Measurements from ENCODE around the gene GART.
A peak's percentile ranks its signal among the peaks of the same experiment; 100 is the strongest.
"Not testable (repeated sequence)": the region's sequence is repeated elsewhere in the genome, so short reads cannot be mapped to it uniquely, and the experiment has no call there.

The GART gene

DNA sequence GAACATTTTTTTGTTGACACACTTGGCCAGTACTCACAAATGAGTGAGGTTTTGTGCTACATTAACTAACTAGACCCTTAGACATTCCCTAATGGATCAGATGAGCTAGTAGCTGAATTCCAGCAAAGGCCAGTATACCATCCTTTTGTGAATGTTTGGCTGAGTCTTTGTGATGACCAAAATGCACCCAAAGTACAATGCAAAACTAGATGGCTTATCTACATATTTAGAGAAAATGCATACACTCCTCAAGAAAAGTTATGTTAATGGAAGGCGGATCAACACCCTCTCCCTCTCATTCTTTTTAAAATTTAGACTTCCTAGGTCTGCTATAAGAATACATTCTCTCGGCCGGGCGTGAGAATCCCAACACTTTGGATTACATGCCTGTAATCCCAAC lies 30.3 kb downstream of the GART start:
- DNase-seq = no peak

DNA sequence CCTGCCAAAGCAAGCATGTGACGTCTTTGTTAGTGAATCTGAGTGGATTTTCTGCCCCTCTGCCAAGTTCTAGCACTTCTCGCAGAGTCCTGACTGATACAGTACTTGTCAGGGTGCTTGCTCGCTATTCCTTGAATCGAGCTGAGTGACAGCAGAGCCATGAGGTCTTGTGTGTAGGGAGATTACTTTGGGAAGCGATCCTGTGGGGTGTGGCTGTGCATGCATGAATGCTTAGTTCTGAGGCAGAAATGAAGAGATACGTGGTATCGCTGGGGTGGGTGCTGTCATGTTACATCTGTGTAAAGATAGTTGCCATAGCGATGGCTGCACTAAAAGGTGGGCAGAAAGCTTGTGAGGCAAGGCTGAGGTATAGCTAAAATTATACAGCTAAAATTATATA lies 31.1 kb downstream of the GART start:
- no peak for DNase-seq

DNA sequence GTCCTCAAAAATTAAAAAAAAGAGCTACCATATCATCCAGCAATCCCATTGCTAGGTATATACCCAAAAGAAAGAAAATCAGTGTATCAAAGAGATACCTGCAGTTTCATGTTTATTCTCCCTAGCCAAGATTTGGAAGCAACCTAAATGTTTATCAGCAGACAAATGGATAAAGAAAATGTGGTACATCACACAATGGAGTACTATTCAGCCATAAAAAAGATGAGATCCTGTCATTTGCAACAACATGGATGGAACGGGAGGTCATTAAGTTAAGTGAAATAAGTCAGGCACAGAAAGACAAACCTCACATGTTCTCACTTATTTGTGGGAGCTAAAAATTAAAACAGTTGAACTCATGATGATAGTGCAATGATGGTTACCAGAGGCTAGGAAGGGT lies 34.9 kb downstream of the GART start:
- DNase-seq = not testable (repeated sequence)

DNA sequence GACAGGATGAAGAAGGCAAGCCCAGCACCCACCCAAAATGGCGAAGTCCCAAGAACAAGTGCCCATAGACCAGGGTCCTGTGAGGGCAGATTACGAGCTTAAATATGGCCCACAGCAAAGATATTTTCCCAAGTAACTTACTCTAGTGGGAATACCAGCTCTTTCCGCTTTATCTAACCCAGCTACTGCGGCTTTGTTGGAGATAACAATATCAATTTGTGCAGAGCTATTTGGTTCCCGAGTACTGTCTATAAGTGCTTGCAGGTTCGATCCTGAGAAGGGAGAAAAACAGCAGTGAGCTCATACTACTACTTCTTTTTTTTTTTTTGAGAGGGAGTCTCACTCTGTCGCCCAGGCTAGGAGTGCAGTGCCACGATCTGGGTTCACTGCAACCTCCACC lies 36.1 kb downstream of the GART start:
- no peak for DNase-seq

DNA sequence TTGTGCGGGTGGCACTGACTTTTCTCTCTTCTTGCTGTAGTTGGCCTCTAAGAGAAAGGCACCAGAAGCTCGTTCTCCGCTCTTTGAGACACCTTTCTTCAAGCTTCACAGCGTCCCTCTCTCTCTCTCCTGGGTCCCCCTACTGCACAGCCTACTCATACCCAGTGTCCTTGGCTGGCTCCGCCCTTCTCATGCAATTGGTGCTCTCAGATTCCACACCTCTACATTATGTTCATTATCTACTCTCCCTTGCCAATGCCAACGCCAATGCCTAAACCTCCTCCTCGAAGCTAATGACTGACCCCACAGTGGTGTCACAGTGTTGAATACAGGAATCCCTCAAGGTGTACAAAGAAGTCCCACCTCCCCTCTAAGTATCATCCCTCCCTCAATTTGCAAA lies 45.6 kb downstream of the GART start:
- DNase-seq = no peak

DNA sequence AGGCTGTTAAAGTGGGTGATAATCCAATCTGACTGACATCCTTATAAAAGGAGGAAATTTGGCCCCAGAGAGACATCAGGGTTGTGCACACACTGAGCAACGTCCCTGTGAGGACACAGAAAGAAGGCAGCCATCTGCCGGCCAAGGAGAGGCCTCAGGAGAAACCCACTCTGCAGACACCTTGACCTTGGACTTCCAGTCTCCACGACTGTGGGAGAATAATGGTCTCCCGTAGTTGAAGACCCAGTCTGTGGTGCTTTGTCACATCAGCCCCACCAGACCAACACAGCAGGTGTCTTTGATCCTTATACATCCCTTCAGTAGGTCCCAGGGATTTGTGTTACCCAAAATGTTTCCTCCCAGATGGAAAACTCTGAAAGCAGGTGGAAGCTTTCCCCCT lies 46.2 kb downstream of the GART start:
- no peak for DNase-seq

DNA sequence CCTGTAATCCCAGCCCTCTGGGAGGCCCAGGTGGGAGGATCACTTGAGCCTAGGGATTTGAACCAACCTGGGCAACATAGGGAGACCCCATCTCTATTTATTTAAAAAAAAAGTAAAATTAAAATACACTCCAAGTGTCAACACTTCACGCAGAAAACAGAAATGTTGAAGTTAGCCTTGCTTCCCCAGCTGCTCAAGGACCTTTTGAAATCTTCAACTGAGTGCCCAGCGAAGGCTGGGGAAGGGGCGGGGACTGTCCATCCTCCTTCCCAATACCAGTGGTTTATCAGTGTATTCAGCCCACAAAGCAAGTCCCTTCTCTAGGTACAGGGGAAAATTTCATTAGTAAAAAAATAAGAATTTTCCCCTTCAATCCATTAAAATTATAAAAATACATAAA lies 48.2 kb downstream of the GART start:
- DNase-seq = no peak

DNA sequence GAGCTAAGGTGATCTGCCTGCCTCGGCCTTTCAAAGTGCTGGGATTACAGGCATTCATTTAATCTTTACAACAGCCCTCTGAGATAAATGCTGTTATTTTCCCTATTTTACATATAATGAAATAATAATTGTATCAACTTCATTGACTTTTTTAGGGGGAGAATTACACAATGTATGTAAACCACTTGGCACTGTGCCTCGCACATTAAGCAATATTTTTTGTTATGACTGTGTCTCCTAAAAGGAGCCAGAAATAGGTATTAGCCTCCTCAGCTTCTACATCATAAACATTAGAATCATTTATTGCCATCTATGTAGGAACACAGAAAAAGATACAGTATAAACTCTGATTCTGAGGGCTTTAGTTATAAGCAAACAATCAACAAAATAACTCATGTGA lies 49.3 kb downstream of the GART start:
- DNase-seq = no peak

DNA sequence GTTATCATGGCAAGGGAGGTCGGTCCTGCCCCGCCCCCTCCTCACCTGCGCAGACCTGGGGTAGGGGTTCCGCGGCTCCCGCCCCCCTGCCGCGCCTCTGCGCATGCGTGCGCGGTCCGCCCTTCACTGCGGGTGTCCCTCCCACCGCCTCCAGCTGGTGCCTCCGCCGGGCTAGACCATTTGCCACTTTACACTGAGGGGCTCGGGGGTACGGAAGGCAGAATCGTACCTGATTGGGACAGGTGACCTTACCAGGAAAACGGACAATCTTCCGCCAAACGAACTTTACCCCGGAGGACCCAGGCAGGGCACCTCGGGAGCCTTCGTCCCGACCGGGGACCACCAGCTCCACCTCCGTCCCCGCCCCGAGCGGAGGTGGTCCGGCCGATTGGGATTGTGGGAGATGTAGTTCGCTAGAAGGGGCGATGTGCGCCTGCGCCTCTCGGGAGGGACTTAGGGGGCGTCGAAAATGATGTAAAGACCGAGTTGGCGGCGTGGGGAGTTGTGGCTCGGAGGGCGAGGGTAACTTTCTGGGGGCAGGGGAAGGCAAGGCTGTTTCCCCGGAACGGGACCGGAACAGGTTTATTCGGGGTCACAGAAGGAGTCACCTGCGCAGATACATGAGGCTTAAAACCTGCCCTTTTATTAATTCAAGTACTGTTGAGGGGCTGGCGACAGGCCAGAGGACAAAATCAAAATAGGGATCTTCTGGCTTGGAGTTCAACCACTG lies 50.4 kb downstream of the GART start, which contains the start of gene DNAJC28:
Gene DNAJC28, minus strand, starts transcription at position 344 of the 730 bp plus-strand sequence. CDS start 2,323 bp downstream, outside the sequence.
- DNase-seq = peak; percentile 97

DNA sequence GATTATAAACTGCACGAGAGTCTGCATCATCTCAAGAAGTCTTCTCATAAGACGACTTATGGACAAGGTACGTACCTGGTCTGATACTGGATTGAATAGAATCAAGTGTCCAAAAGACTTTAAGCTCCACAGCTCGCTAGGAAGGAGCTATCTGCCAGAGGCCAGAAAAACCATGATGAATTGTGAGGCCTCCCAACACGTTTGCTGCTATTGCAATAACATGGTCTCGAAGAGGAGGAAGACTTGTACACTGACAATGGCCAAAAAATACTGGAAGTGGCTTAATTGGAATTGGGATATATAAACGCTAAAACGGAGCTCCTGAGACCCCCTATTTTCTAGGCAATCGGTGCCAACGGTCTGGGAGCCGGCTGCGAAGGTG lies 50.9 kb downstream of the GART start:
- no peak for DNase-seq

DNA sequence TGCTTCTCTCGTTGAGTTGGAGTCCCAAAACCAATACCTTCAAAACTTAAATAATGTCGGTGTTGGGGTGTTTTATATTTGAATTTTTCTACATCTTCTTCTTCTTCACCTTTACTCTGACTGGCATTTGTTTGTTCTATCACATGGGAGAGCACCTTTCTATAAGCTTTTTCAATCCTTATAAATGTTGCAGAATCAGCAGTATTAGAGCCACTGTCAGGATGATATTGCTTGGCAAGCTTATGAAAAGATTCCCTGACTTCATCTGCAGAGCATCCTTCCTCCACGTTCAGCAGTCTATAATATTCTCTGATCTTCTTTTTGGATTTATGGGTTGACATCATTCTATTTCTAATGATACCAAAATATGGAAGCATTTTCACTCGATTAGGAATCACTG lies 53.0 kb downstream of the GART start:
- DNase-seq = no peak

DNA sequence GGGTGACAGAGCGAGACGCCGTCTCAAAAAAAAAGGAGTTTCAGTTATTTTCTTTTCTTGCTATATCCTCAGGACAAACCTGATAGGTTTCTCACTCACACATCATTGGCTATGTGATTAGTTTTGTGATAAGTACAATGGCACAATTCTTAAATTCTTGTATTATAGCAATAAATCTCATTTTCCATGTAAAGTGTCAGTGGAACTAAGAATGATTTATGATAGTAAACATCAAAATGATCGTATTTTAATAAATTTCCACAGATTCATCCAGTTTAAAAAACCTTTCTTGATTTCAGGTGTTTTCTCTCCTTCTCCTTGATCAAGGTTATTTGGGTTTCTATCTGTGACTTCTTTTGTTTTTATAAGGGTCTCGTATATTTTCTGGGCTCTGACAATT lies 53.9 kb downstream of the GART start:
- DNase-seq = no peak

DNA sequence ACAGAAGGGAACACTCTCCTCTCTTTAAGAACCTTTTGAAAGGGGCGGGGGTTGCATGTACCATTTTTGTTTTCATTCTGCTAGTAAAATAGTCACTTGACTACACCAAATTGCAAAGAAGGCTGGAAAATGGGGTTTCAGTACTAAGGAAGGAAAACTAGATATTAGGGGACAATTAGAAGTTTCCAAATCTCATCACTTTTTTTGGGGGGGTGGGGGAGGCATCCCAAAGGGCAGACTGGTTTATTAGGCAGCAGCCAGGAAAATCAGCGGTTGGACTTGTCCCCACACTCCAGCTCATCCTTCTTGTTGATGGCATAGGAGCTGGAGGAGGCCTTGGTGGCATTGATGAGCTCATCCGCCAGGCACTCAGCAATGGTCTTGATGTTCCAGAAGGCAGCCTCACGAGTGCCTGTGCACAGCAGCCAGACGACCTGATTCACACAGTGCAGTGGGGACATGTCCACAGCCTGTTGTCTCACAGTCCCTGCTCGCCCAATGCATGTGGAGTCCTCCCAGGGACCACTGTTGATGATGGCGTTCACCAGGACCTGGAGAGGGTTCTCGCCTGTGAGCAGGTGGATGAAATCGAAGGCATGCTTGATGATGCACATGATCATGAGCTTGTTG lies 60.5 kb downstream of the GART start:
- DNase-seq = no peak

DNA sequence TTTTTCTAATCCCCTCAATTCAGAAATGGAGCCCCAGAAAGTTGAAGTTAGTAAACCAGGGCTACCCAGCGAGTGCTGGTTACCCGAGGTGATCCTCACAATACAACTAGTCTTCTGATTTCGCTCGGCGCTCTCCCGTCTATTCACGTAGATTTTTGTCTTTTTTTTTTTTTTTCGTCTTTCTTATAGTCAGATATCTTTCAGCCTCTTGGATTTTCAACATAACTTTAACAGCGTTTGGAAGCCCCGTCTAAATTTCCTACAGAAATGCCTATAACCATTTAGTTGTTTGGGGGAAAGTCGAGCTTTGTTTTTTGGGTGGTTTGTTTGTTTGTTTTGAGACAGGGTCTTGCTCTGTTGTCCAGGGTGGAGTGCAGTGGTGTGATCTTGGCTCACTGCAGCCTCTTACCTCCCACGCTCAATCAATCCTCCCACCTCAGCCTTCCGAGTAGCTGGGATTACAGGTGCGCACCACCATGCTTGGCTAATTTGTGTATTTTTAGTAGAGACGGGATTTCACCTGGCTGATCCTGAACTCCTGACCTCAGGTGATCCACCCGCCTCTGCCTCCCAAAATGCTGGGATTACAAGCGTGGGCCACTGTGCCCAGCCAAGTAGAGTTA lies 61.3 kb downstream of the GART start:
- DNase-seq = no peak

DNA sequence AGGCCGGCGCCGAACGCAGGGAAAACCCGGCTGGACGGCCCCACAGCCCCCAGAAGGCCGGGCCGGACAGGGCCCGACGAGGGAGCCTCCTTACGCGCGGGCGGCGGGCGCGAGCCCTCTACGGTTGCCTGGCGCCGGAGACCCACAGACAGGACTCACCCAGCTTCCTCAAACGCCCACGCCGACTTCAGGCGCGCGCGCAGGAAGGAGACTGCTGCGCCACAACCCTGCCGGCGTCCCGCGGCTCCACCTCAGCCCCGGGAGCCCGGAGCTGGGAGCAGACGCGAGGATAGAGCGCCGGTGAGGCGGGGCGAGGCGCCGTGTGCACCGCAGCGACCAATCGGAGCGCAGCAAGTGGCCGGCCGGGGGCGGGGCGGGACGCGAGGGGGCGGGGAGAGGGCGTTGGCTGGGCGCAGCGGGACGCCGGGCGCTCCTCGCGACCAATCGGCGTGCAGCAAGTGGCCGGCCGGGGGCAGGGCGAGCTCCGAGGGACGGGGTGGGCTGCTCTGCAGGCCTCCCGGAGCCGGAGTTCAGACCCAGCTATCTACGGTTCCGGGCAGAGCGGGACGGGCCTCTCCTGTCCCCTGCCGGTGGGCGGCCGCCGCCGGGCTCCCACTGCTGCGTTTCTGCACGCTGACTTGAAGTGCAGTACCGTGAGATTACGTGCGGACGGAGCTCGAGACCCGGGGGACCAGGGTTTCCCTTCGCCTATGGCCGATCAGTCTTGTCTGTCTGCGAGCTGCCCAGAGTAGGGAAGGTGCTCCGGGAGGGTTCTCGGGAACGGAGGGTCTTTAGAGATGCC lies 62.0 kb downstream of the GART start, which contains the start of gene TMEM50B:
Gene TMEM50B, minus strand, starts transcription at position 296 of the 802 bp plus-strand sequence. CDS start 11,089 bp downstream, outside the sequence.
- peak; percentile 99 for DNase-seq

DNA sequence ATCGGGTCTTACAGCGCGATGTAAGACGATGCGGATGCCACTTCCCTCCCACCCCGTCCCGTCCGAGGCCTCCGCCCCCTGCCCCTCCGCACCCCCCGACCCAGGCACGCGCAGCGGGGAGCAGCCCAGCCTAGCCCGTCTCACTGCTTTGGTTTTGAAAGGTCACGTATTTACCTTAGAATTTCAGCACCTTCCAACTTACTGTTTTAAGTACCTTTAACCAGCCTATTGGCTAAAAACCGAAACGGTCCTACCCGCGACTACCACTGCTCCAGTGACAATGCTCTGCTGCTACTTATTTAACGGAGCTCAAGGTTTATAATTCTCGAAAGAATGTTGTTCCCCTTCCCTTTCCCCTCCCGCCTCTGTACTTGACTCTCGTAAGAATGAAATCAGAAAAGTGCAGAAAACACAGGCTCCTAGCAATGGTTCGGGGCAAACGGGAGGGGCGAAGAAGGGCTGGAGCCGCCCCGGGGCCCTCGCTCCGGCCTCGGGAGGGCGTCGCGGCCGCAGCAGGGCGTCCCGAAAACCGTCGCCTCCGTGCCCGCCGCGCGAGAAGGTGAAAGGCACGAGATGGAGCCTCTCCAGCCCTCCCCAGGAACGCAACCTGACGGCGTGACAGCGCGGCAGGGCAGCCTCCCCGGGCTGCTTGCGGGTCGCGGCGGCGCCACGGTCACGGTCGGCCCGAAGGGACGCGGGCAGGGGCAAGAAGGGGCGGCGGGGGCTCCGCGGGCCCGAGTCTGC lies 62.8 kb downstream of the GART start:
- peak; percentile 50 for DNase-seq

DNA sequence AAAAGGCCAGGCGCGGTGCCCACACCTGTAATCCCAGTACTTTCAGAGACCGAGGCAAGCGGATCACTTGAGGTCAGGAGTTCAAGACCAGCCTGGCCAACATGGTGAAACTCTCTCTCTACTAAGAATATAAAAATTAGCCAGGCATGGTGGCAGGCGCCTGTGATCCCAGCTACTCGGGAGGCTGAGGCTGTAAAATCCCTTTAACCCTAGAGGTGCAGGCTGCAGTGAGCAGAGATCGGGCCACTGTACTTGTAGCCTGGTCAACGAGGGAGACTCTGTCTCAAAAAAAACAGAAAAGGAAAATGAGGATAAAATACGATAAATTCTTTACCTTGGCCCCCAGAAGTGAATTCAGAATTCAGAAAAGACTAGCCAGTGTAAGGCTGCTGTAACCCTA lies 63.7 kb downstream of the GART start:
- no peak for DNase-seq

DNA sequence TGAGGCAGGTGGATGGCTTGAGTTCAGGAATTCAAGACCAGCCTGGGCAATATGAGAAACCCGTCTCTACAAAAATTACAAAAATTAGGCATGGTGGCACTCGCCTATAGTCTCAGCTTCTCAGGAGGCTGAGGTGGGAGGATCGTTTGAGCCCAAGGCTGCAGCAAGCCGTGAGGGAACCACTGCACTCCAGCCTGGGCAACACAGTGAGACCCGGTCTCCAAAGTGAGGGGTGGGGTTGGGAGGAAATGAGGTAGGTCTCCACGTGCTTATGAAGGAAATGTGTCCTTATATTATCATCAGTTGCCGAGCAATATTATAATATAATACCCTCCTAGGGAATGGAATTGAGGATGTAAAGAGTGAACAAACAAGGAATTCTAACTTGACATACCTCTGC lies 64.9 kb downstream of the GART start:
- DNase-seq = no peak

DNA sequence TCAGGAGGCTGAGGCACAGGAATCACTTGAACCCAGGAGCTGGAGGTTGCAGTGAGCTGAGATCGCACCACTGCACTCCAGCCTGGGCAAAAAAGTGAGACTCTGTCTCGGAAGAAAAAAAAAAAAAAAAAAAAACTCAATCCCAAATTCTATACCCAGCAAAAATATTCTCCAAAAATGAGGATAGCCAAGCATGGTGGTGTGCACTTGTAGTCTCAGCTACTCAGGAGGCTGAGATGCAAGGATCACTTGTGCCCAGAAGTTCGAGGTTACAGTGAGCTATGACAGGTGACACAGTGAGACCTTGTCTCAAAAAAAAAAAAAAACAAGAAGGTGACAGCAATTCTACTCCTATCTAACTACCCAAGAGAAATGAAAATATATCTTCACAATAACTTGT lies 68.6 kb downstream of the GART start:
- DNase-seq = no peak

DNA sequence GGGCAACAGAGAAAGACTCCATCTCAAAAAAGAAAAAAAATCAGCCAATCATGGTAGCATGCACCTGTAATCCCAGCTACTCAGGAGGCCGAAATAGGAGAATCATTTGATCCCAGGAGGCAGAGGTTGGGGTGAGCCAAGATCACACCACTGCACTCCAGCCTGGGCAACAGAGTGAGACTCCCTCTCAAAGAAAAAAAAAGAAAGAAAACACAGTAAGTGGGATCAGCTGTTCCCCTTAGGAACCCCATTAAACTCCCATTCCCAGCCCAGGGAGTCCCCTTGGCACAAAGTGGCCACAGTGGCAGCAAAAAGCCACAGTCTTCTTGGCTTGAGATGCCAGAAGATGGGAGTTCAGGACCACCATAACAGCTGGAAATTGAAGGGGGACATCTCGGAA lies 71.2 kb downstream of the GART start:
- no peak for DNase-seq

DNA sequence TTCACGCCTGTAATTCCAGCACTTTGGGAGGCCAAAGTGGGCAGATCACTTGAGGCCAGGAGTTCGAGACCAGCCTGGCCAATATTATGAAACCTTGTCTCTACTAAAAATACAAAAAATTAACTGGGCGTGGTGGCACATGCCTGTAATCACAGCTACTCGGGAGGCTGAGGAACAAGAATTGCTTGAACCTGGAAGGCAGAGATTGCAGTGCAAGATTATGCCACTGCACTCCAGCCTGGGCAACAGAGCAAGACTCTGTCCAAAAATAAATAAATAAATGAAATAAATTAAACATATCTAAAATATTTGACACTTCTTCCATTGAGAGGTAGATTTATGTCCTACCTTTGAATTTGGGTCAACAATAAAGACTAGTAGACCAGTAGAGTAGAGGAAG lies 72.7 kb downstream of the GART start:
- DNase-seq = not testable (repeated sequence)

DNA sequence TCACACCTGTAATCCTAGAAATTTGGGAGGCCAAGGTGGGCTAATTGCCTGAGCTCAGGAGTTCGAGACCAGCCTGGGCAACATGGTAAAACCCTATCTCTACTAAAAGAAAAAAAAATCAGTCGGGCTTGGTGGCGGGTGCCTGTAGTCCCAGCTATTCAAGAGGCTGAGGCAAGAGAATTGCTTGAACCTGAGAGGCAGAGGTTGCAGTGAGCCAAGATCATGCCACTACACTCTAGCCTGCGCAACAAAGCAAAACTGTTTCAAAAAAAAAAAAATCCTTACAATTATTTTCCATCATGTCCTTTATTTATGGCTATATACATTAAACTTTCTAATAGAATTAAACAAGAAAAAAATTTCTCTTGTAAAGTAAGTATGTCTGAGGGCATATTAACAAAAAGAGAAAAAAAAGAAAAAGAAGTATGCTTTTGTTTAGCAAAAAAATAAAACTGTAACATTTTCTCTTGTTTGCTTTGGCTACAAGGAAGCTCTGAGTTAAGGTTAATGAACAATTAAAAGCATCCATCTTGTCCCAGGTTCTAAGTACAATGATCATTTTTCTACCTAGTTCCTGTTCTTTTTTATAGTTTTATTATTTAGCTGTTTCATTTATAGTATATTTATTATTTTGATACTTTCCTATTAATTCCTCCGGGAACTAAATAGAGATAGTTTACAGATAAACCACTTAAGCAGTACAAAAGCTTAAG lies 80.2 kb downstream of the GART start:
- DNase-seq = no peak
